Measurements from ENCODE around the gene AP4E1.
"Not testable (repeated sequence)": the region's sequence is repeated elsewhere in the genome, so short reads cannot be mapped to it uniquely, and the experiment has no call there.

AP4E1 gene

GRCh38 chr15:50907601-50908208 is 778 bp upstream of the AP4E1 start:
- peak overlapping the region; percentile 73 for H3K27ac ChIP-seq (ENCODE audit: low read depth, low read length)
- H3K9ac ChIP-seq (ENCODE audit: low read depth in 1 of 2, low read length in 2 of 2), result peak overlapping the region; percentile 85 to 94
- H3K4me1 ChIP-seq (ENCODE audit: control insufficient read depth in 1 of 2, insufficient read depth in 2 of 2, low read length in 2 of 2), result peaks cover 8 to 18% of the 10 kb centered on the region in 2 donors
- peak overlapping the region; percentile 91 to 96 for H3K4me3 ChIP-seq (ENCODE audit: low read depth in 1 of 2, low read length in 2 of 2)
- no peaks in the 10 kb centered on the region for H3K27me3 ChIP-seq (ENCODE audit: control insufficient read depth in 1 of 2, insufficient read depth in 2 of 2, low read length in 2 of 2)
- H3K36me3 ChIP-seq (ENCODE audit: control insufficient read depth in 1 of 2, insufficient read depth in 2 of 2, low read length in 2 of 2), result peaks cover 3 to 4% of the 10 kb centered on the region in 2 donors
- H3K9me3 ChIP-seq (ENCODE audit: control insufficient read depth in 1 of 2, low read length in 2 of 2), result no peaks in the 10 kb centered on the region

- Histone ChIP-seq H3K4me3 (ENCODE audit: low read depth in 1 of 2, low read length in 2 of 2) (peak overlapping the region; percentile 91 to 96), H3K27ac (ENCODE audit: low read depth, low read length) (peak overlapping the region; percentile 30), H3K9ac (ENCODE audit: low read depth in 1 of 2, low read length in 2 of 2) (peak overlapping the region; percentile 85)
Observed at GRCh38 chr15:50909010-50909317, 481 bp downstream of the AP4E1 start.

GRCh38 chr15:50910426-50910795 is 1.9 kb downstream of the AP4E1 start:
- H3K27ac ChIP-seq (ENCODE audit: low read depth, low read length), result not testable (repeated sequence)

More at GRCh38 chr15:50909010-50909317, 481 bp downstream of the AP4E1 start:
- Histone ChIP-seq H3K27me3 (ENCODE audit: control insufficient read depth in 1 of 2, insufficient read depth in 2 of 2, low read length in 2 of 2) (no peaks in the 10 kb centered on the region), H3K4me1 (ENCODE audit: control insufficient read depth in 1 of 2, insufficient read depth in 2 of 2, low read length in 2 of 2) (peaks cover 8 to 18% of the 10 kb centered on the region in 2 donors), H3K36me3 (ENCODE audit: control insufficient read depth in 1 of 2, insufficient read depth in 2 of 2, low read length in 2 of 2) (peaks cover 3 to 13% of the 10 kb centered on the region in 2 donors), H3K9me3 (ENCODE audit: control insufficient read depth in 1 of 2, low read length in 2 of 2) (no peaks in the 10 kb centered on the region)

GRCh38 chr15:50911001-50911400 is 2.5 kb downstream of the AP4E1 start:
- Histone ChIP-seq H3K4me3 (ENCODE audit: low read depth in 1 of 2, low read length in 2 of 2) (no peak overlapping the region), H3K4me1 (ENCODE audit: control insufficient read depth in 1 of 2, insufficient read depth in 2 of 2, low read length in 2 of 2) (peaks cover 8 to 18% of the 10 kb centered on the region in 2 donors), H3K36me3 (ENCODE audit: control insufficient read depth in 1 of 2, insufficient read depth in 2 of 2, low read length in 2 of 2) (peaks cover 3 to 13% of the 10 kb centered on the region in 2 donors), H3K27me3 (ENCODE audit: control insufficient read depth in 1 of 2, insufficient read depth in 2 of 2, low read length in 2 of 2) (no peaks in the 10 kb centered on the region), H3K9ac (ENCODE audit: low read depth in 1 of 2, low read length in 2 of 2) (no peak overlapping the region), H3K9me3 (ENCODE audit: control insufficient read depth in 1 of 2, low read length in 2 of 2) (no peaks in the 10 kb centered on the region), H3K27ac (ENCODE audit: low read depth, low read length) (no peak overlapping the region)

More at GRCh38 chr15:50910426-50910795, 1.9 kb downstream of the AP4E1 start:
- peaks cover 3 to 13% of the 10 kb centered on the region in 2 donors for H3K36me3 ChIP-seq (ENCODE audit: control insufficient read depth in 1 of 2, insufficient read depth in 2 of 2, low read length in 2 of 2)
- H3K27me3 ChIP-seq (ENCODE audit: control insufficient read depth in 1 of 2, insufficient read depth in 2 of 2, low read length in 2 of 2); H3K4me3 ChIP-seq (ENCODE audit: low read depth in 1 of 2, low read length in 2 of 2); H3K9ac ChIP-seq (ENCODE audit: low read depth in 1 of 2, low read length in 2 of 2); H3K9me3 ChIP-seq (ENCODE audit: control insufficient read depth in 1 of 2, low read length in 2 of 2): not testable (repeated sequence)
- peaks cover 8 to 18% of the 10 kb centered on the region in 2 donors for H3K4me1 ChIP-seq (ENCODE audit: control insufficient read depth in 1 of 2, insufficient read depth in 2 of 2, low read length in 2 of 2)

GRCh38 chr15:50911621-50912020 is 3.1 kb downstream of the AP4E1 start:
- Histone ChIP-seq H3K4me3 (ENCODE audit: low read depth in 1 of 2, low read length in 2 of 2) (no peak overlapping the region), H3K9ac (ENCODE audit: low read depth in 1 of 2, low read length in 2 of 2) (no peak overlapping the region), H3K27ac (ENCODE audit: low read depth, low read length) (no peak overlapping the region), H3K36me3 (ENCODE audit: control insufficient read depth in 1 of 2, insufficient read depth in 2 of 2, low read length in 2 of 2) (peaks cover 3 to 13% of the 10 kb centered on the region in 2 donors), H3K27me3 (ENCODE audit: control insufficient read depth in 1 of 2, insufficient read depth in 2 of 2, low read length in 2 of 2) (no peaks in the 10 kb centered on the region), H3K9me3 (ENCODE audit: control insufficient read depth in 1 of 2, low read length in 2 of 2) (no peaks in the 10 kb centered on the region), H3K4me1 (ENCODE audit: control insufficient read depth in 1 of 2, insufficient read depth in 2 of 2, low read length in 2 of 2) (peaks cover 10 to 18% of the 10 kb centered on the region in 2 donors)

- Histone ChIP-seq H3K9me3 (ENCODE audit: control insufficient read depth in 1 of 2, low read length in 2 of 2) (no peaks in the 10 kb centered on the region), H3K27me3 (ENCODE audit: control insufficient read depth in 1 of 2, insufficient read depth in 2 of 2, low read length in 2 of 2) (no peaks in the 10 kb centered on the region), H3K27ac (ENCODE audit: low read depth, low read length) (no peak overlapping the region), H3K36me3 (ENCODE audit: control insufficient read depth in 1 of 2, insufficient read depth in 2 of 2, low read length in 2 of 2) (peaks cover 3 to 29% of the 10 kb centered on the region in 2 donors), H3K4me3 (ENCODE audit: low read depth in 1 of 2, low read length in 2 of 2) (no peak overlapping the region), H3K9ac (ENCODE audit: low read depth in 1 of 2, low read length in 2 of 2) (no peak overlapping the region), H3K4me1 (ENCODE audit: control insufficient read depth in 1 of 2, insufficient read depth in 2 of 2, low read length in 2 of 2) (peaks cover 0 to 3% of the 10 kb centered on the region in 2 donors)
Observed at GRCh38 chr15:50916400-50916799, 7.9 kb downstream of the AP4E1 start.

GRCh38 chr15:50919359-50919758 is 10.9 kb downstream of the AP4E1 start:
- peaks cover 4 to 23% of the 10 kb centered on the region in 2 donors for H3K36me3 ChIP-seq (ENCODE audit: control insufficient read depth in 1 of 2, insufficient read depth in 2 of 2, low read length in 2 of 2)

GRCh38 chr15:50925281-50925680 is 16.8 kb downstream of the AP4E1 start:
- Histone ChIP-seq H3K27me3 (ENCODE audit: control insufficient read depth in 1 of 2, insufficient read depth in 2 of 2, low read length in 2 of 2) (no peaks in the 10 kb centered on the region), H3K9ac (ENCODE audit: low read depth in 1 of 2, low read length in 2 of 2) (no peak overlapping the region), H3K27ac (ENCODE audit: low read depth, low read length) (no peak overlapping the region), H3K4me3 (ENCODE audit: low read depth in 1 of 2, low read length in 2 of 2) (no peak overlapping the region), H3K36me3 (ENCODE audit: control insufficient read depth in 1 of 2, insufficient read depth in 2 of 2, low read length in 2 of 2) (peaks cover 8 to 44% of the 10 kb centered on the region in 2 donors), H3K4me1 (ENCODE audit: control insufficient read depth in 1 of 2, insufficient read depth in 2 of 2, low read length in 2 of 2) (no peaks in the 10 kb centered on the region), H3K9me3 (ENCODE audit: control insufficient read depth in 1 of 2, low read length in 2 of 2) (no peaks in the 10 kb centered on the region)

More at GRCh38 chr15:50919359-50919758, 10.9 kb downstream of the AP4E1 start:
- not testable (repeated sequence) for H3K4me1 ChIP-seq (ENCODE audit: control insufficient read depth in 1 of 2, insufficient read depth in 2 of 2, low read length in 2 of 2); H3K27ac ChIP-seq (ENCODE audit: low read depth, low read length); H3K27me3 ChIP-seq (ENCODE audit: control insufficient read depth in 1 of 2, insufficient read depth in 2 of 2, low read length in 2 of 2); H3K9ac ChIP-seq (ENCODE audit: low read depth in 1 of 2, low read length in 2 of 2); H3K4me3 ChIP-seq (ENCODE audit: low read depth in 1 of 2, low read length in 2 of 2); H3K9me3 ChIP-seq (ENCODE audit: control insufficient read depth in 1 of 2, low read length in 2 of 2)

GRCh38 chr15:50929062-50929461 is 20.6 kb downstream of the AP4E1 start:
- Histone ChIP-seq H3K27me3 (ENCODE audit: control insufficient read depth in 1 of 2, insufficient read depth in 2 of 2, low read length in 2 of 2) (no peaks in the 10 kb centered on the region), H3K4me1 (ENCODE audit: control insufficient read depth in 1 of 2, insufficient read depth in 2 of 2, low read length in 2 of 2) (no peaks in the 10 kb centered on the region), H3K9me3 (ENCODE audit: control insufficient read depth in 1 of 2, low read length in 2 of 2) (no peaks in the 10 kb centered on the region), H3K27ac (ENCODE audit: low read depth, low read length) (no peak overlapping the region), H3K9ac (ENCODE audit: low read depth in 1 of 2, low read length in 2 of 2) (no peak overlapping the region), H3K36me3 (ENCODE audit: control insufficient read depth in 1 of 2, insufficient read depth in 2 of 2, low read length in 2 of 2) (peaks cover 8 to 38% of the 10 kb centered on the region in 2 donors), H3K4me3 (ENCODE audit: low read depth in 1 of 2, low read length in 2 of 2) (no peak overlapping the region)

- Histone ChIP-seq H3K9ac (ENCODE audit: low read depth in 1 of 2, low read length in 2 of 2) (no peak overlapping the region), H3K27me3 (ENCODE audit: control insufficient read depth in 1 of 2, insufficient read depth in 2 of 2, low read length in 2 of 2) (no peaks in the 10 kb centered on the region), H3K4me3 (ENCODE audit: low read depth in 1 of 2, low read length in 2 of 2) (no peak overlapping the region), H3K36me3 (ENCODE audit: control insufficient read depth in 1 of 2, insufficient read depth in 2 of 2, low read length in 2 of 2) (peaks cover 8 to 30% of the 10 kb centered on the region in 2 donors), H3K4me1 (ENCODE audit: control insufficient read depth in 1 of 2, insufficient read depth in 2 of 2, low read length in 2 of 2) (no peaks in the 10 kb centered on the region), H3K9me3 (ENCODE audit: control insufficient read depth in 1 of 2, low read length in 2 of 2) (no peaks in the 10 kb centered on the region), H3K27ac (ENCODE audit: low read depth, low read length) (no peak overlapping the region)
Observed at GRCh38 chr15:50930792-50931191, 22.3 kb downstream of the AP4E1 start.

All from duodenal mucosa (tissue), 2 donors.